Central memory CD8-positive, alpha-beta T cell (primary cell): ENCODE measurements around the gene KSR2.

Experiments
- ATAC-seq: fragments of 150-1000 bp; cut with Tn5 transposase; replicated peaks from 2 replicates; pipeline ENCODE4 v1.10.0; 2022; ENCODE audit warnings: mild to moderate bottlenecking, moderate FRiP score, moderate number of reproducible peaks; ENCODE audit not compliant: poor library complexity, severe bottlenecking; ENCODE audit errors: extremely low read depth
- DNase-seq, 2 donors: peaks; one replicate each; pipeline ENCODE4 v3.0.0; 2021; ENCODE audit warnings: low spot score in 2 of 2
- H3K27ac Mint-ChIP-seq: one replicate; pipeline ENCODE4 v1.8.0; 2022; ENCODE audit warnings: low read depth, mild to moderate bottlenecking, moderate library complexity, mixed read lengths
- H3K27me3 Mint-ChIP-seq: one replicate; pipeline ENCODE4 v1.8.0; 2022; ENCODE audit warnings: mixed read lengths
- H3K36me3 Mint-ChIP-seq: one replicate; pipeline ENCODE4 v1.8.0; 2022; ENCODE audit warnings: mild to moderate bottlenecking, moderate library complexity, mixed read lengths; ENCODE audit not compliant: insufficient read depth
- H3K4me1 Mint-ChIP-seq: one replicate; pipeline ENCODE4 v1.8.0; 2022; ENCODE audit warnings: mixed read lengths
- H3K4me3 Mint-ChIP-seq: one replicate; pipeline ENCODE4 v1.8.0; 2022; ENCODE audit warnings: mild to moderate bottlenecking, moderate library complexity, mixed read lengths
- H3K9me3 Mint-ChIP-seq: one replicate; pipeline ENCODE4 v1.8.0; 2022; ENCODE audit warnings: mixed read lengths

Gene KSR2

DNA sequence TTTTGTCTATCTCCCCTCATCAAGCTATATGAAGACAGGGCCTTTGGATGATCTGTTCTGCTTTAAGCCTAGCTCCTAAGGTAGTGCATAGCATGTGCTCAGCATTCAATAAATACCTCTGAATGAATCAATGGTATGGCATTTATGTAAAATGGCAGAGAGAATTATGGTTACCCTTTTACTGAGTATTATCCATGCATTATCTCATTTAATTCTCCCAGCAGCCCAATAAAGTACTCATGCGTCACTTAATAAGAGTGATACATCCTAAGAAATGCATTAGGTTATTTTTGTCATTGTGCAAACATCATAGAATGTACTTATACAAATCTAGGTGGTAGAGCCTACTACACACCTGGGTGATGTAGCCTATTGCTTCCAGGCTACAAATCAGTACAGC lies 269.7 kb downstream of the KSR2 start:
- no peaks in the 10 kb centered on the region for H3K36me3 Mint-ChIP-seq
- H3K27ac Mint-ChIP-seq = no peak overlapping the region
- no peaks in the 10 kb centered on the region for H3K4me1 Mint-ChIP-seq
- H3K4me3 Mint-ChIP-seq = no peak overlapping the region
- H3K9me3 Mint-ChIP-seq = peaks cover 8% of the 10 kb centered on the region
- DNase-seq (no peak), ATAC-seq (no peak)
- no peaks in the 10 kb centered on the region for H3K27me3 Mint-ChIP-seq

DNA sequence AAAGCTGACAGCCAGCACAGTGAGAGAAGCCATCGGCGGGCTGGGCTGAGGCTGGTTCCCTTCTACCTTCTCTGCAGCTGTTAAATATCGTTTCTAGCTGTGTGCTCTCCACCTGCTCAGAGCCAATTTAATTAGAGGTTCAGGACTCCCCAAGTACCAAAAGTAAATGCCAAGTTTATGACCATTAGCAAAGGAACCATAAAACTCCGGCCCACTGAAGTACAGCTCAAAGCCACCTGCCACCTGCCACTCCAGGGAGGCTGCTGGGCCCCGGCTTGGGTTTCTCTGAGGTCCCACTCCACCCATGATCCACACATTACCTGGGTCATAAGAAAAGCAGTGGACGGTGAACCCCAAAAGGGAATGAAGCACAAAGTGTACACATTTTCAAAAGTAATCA lies 272.8 kb downstream of the KSR2 start:
- Mint-ChIP-seq H3K4me1 (no peaks in the 10 kb centered on the region), H3K4me3 (no peak overlapping the region), H3K27me3 (no peaks in the 10 kb centered on the region), H3K9me3 (peaks cover 13% of the 10 kb centered on the region), H3K27ac (no peak overlapping the region), H3K36me3 (no peaks in the 10 kb centered on the region)
- ATAC-seq (no peak), DNase-seq (no peak)

DNA sequence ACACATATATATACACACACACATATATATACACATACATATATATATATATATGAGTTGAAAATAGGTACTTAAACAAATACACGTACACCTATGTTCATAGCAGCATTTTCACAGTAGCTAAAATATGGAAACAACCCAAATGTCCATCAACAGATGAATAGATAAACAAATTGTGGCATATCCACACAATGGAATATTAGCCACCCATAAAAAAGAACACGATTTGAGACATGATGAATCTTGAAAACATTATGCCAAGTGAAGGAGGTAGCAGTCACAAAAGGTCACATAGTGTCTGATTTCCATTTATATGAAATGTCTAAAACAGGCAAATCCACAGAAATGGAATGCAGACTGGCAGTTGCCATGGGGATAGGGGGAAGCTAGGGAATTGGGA lies 276.3 kb downstream of the KSR2 start:
- H3K27me3 Mint-ChIP-seq = no peaks in the 10 kb centered on the region
- no peak for DNase-seq
- no peaks in the 10 kb centered on the region for H3K36me3 Mint-ChIP-seq

DNA sequence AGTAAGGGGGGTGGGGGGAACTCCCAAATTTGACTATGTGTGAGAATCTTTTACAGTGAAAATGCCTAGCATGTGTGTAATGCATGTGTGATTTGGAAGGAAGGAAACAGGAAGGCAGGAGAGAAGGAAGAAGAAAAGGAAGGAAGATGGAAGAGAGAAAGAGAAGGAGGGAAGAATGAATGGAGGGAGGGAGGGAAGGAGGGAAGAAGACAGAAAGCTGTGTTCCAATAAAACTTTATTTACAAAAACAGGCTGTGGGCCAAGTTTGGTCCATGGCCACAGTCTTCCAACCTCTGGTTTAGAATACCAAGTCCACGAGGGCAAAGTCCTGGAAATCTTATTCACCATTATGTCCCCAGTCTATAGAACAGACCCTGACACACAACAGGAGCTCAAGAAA lies 278.9 kb downstream of the KSR2 start:
- H3K36me3 Mint-ChIP-seq = no peaks in the 10 kb centered on the region
- DNase-seq = no peak
- H3K4me3 Mint-ChIP-seq = no peak overlapping the region
- no peak for ATAC-seq
- H3K27me3 Mint-ChIP-seq = no peaks in the 10 kb centered on the region
- H3K4me1 Mint-ChIP-seq = no peaks in the 10 kb centered on the region
- no peak overlapping the region for H3K27ac Mint-ChIP-seq
- H3K9me3 Mint-ChIP-seq = peaks cover 16% of the 10 kb centered on the region

More for the DNA sequence above, 276.3 kb downstream of the KSR2 start:
- Mint-ChIP-seq H3K4me3 (no peak overlapping the region), H3K9me3 (peaks cover 16% of the 10 kb centered on the region), H3K27ac (no peak overlapping the region), H3K4me1 (no peaks in the 10 kb centered on the region)
- ATAC-seq = no peak

DNA sequence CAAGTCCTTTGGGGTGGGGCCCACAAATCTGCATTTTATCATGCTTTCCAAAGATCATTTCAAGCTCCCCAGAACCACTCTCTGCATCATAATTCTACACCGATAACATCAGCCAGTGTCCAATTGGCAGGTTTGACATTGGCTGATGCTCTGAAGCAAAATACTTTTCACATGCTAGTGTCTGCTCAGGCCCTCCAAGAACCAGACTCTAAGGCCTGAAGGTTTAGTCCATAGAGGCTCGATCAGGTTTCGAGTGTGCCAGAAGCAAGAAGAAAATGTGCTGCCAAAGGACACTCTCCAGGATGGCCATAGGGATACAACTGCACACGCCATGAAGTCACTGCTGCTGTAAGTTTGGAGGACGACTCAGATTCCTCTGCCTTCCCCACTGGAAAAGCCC lies 280.3 kb downstream of the KSR2 start:
- H3K27ac Mint-ChIP-seq = no peak overlapping the region
- peaks cover 16% of the 10 kb centered on the region for H3K9me3 Mint-ChIP-seq
- no peaks in the 10 kb centered on the region for H3K36me3 Mint-ChIP-seq
- H3K4me1 Mint-ChIP-seq = no peaks in the 10 kb centered on the region
- no peak for ATAC-seq
- no peaks in the 10 kb centered on the region for H3K27me3 Mint-ChIP-seq
- DNase-seq = no peak
- H3K4me3 Mint-ChIP-seq = no peak overlapping the region

DNA sequence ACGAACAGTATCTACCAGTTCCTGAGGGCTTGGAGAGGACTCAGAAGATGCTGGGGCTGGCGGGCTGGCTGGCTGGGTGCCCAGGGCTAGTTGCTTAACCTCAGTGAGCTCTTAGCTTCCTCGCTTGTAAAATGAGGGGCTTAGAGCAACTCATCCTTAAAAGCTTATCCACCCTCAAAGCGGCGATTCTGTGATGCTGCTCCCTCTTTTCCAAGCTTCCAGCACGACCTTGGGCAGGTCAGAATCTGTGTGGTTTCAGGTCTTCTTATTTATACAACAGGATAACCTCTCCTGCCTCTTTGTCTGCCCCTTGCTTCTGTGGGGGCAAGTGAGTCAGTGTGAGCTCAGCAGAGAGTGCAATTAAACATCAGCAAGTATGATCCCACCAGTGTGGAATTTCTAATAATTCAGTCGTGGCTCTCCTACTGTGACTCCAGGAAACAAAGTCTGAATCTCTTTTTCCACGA lies 281.8 kb downstream of the KSR2 start:
- no peaks in the 10 kb centered on the region for H3K4me1 Mint-ChIP-seq
- peaks cover 11% of the 10 kb centered on the region for H3K9me3 Mint-ChIP-seq
- no peaks in the 10 kb centered on the region for H3K36me3 Mint-ChIP-seq
- ATAC-seq (no peak), DNase-seq (no peak)
- H3K27me3 Mint-ChIP-seq = no peaks in the 10 kb centered on the region
- H3K27ac Mint-ChIP-seq = no peak overlapping the region
- no peak overlapping the region for H3K4me3 Mint-ChIP-seq

DNA sequence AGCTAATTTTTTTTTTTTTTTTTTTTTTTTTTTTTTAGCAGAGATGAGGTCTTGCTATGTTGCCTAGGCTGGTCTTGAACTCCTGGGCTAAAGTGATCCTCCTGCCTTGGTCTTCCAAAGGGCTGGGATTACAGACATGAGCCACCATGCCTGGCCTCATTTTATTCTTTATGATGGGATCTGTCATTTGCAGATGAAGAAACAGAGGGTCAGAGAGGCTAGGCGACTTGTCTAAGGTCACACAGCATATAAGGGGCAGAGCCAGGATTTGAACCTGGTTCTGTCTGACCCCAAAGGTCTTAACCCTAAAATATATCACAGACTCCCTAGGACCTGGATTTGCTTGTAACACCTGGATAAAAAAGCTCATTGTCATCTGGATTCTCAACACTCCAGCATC lies 282.6 kb downstream of the KSR2 start:
- Mint-ChIP-seq H3K4me3 (no peak overlapping the region), H3K4me1 (no peaks in the 10 kb centered on the region), H3K27me3 (no peaks in the 10 kb centered on the region), H3K9me3 (peaks cover 13% of the 10 kb centered on the region), H3K27ac (no peak overlapping the region), H3K36me3 (no peaks in the 10 kb centered on the region)
- no peak for DNase-seq
- ATAC-seq = no peak

DNA sequence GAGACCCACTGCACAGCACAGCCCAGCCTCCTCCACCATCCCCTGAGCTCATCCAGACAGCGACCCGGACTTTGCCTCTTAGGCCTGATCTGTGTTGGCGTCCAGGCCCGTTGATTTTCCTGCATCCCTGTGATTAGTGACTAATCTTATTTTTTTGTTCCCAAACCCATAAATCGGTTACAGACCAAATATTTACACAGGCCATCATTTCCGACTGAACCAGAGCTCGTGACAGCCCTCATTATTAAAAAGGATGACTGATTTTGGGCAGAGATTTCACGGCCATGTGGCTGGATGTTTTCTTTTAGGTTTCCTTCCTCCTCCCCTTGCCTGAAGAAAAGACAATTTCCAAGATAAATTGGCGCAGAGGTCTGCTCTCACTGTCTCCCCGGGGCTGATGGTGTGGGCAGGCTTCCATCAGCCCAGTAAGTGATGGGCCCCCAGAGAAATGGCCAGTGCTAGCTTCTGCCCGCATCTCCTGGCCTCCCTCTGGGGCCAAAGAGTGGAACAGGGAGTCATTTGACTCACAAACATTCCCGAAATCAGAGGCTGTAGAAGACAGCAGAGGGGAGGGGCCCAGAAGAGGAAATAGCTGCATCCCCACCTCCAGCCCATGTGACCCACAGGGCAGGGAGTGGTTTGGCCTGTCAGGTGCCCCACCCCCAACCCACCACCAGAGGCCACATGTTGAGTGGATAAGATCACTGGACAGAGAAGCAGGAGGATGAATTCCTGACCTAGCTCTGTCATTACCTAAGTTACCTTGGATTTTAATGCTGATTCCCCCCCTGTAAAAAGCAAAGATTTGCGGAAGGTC lies 283.5 kb downstream of the KSR2 start:
- ATAC-seq (no peak), DNase-seq (no peak)
- Mint-ChIP-seq H3K36me3 (no peaks in the 10 kb centered on the region), H3K4me1 (no peaks in the 10 kb centered on the region), H3K4me3 (no peak overlapping the region), H3K27me3 (no peaks in the 10 kb centered on the region), H3K27ac (no peak overlapping the region), H3K9me3 (peaks cover 15% of the 10 kb centered on the region)

DNA sequence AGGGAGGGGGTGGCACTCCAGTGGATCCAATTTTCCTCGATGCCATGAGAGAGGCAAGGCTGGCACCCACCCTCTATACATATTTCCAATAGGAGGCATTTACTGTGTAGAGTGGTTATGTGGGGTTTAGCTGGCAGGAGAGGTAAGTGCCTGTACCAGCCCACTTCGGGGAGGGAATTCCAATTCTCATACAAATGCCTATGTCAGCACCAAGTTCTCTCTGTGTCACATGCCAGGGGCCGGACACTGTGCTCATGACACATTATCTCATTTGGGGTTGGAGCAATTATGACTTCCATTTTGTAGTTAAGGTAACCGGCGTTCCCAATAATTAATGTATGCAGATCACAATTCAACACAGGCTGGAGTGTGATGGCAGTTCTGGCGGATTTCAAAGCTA lies 284.3 kb downstream of the KSR2 start:
- no peaks in the 10 kb centered on the region for H3K27me3 Mint-ChIP-seq
- no peak overlapping the region for H3K27ac Mint-ChIP-seq
- no peaks in the 10 kb centered on the region for H3K36me3 Mint-ChIP-seq
- H3K9me3 Mint-ChIP-seq = peaks cover 10% of the 10 kb centered on the region
- H3K4me3 Mint-ChIP-seq = no peak overlapping the region
- ATAC-seq (no peak), DNase-seq (no peak)
- no peaks in the 10 kb centered on the region for H3K4me1 Mint-ChIP-seq

DNA sequence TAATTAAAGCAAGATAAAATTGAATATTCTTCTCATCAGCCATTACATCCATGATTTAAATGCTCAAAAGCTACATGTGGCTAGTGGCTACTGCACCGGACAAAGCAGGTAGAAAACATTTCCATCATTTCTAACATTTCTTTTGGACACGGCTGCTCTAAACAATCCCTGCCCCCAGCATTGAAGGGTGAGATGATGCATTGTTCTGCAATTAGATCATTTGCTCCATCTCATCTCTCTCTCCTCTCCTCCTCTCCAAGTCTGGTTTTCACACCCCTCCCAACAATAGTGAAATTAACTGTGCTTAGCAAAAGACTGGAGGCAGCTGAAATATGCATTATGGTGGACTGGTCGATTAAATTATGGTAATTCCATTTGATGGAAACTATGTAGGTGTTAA lies 288.5 kb downstream of the KSR2 start:
- H3K9me3 Mint-ChIP-seq = peaks cover 4% of the 10 kb centered on the region
- H3K27ac Mint-ChIP-seq = no peak overlapping the region
- DNase-seq (no peak), ATAC-seq (no peak)
- H3K4me3 Mint-ChIP-seq = no peak overlapping the region
- no peaks in the 10 kb centered on the region for H3K36me3 Mint-ChIP-seq
- H3K27me3 Mint-ChIP-seq = no peaks in the 10 kb centered on the region
- H3K4me1 Mint-ChIP-seq = no peaks in the 10 kb centered on the region

DNA sequence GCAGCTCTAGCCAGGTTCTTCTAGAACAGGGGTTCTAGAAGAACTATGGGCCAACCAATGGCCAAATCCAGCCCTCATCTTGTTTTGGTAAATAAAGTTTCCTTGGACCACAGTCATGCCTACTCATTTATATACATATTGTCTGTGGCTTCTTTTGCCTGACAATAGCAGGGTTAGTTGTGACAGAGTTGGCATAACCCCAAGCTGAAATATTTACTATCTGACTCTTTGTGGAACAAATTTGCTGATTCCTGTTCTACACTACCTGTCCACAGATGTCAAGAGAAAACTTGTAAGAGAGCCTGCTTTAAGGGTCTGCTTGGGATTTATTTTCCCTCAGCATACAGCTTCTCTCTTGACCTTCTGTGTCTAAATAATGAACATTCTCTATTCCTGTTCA lies 289.0 kb downstream of the KSR2 start:
- Mint-ChIP-seq H3K36me3 (no peaks in the 10 kb centered on the region), H3K4me3 (no peak overlapping the region), H3K27me3 (no peaks in the 10 kb centered on the region), H3K27ac (no peak overlapping the region), H3K4me1 (no peaks in the 10 kb centered on the region), H3K9me3 (peaks cover 4% of the 10 kb centered on the region)
- no peak for ATAC-seq
- no peak for DNase-seq

DNA sequence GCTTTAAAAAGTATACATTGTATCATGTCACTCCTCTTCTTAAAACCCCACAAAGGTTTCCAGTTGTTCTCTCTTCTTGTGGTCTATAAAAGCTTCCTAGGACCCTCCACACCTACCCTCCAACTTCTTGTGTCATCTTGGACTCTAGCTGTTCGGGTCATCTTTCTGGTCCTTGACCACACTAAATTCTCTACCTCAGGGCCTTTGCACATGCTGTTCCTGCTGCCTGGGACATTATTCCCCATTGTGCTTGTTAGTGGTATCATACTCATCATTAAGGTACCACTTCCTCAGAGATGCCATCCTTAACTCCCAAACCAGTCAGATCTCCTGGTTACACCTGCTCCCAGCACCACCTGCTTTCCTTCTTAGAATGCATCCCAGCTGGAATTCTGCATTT lies 294.0 kb downstream of the KSR2 start:
- ATAC-seq = no peak
- H3K4me1 Mint-ChIP-seq = no peaks in the 10 kb centered on the region
- H3K36me3 Mint-ChIP-seq = no peaks in the 10 kb centered on the region
- no peak for DNase-seq
- no peak overlapping the region for H3K4me3 Mint-ChIP-seq
- H3K27me3 Mint-ChIP-seq = no peaks in the 10 kb centered on the region
- H3K9me3 Mint-ChIP-seq = peaks cover 11% of the 10 kb centered on the region
- H3K27ac Mint-ChIP-seq = no peak overlapping the region

DNA sequence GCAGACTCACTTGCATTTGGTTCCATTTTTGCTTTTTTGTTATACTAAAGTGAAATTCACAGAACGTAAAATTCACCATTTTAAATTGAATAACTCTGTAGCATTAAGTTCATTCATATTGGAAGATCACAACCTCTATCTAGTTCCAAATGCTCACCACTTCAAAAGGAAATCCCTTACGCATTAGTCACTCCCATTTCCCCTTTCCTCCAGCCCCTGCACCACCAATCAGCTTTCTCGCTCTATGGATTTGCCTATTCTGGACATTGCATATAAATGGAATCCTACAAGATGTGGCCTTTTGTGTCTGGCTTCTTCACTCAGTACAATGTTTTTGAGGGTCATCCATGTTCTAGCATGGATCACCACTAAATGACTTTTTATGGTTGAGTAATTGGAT lies 294.5 kb downstream of the KSR2 start:
- H3K4me3 Mint-ChIP-seq = no peak overlapping the region
- no peaks in the 10 kb centered on the region for H3K27me3 Mint-ChIP-seq
- no peak for ATAC-seq
- DNase-seq = no peak
- no peak overlapping the region for H3K27ac Mint-ChIP-seq
- H3K4me1 Mint-ChIP-seq = no peaks in the 10 kb centered on the region
- H3K9me3 Mint-ChIP-seq = peaks cover 11% of the 10 kb centered on the region
- H3K36me3 Mint-ChIP-seq = no peaks in the 10 kb centered on the region
